Esophagus mucosa (tissue), 1 donor: ENCODE results near the gene WDR55. TPM values are rescaled to one million over a fixed set of nuclear protein-coding genes. Genes with fewer than 3 reads are reported as not detected.
"Not testable (repeated sequence)": the region's sequence is repeated elsewhere in the genome, so short reads cannot be mapped to it uniquely, and the experiment has no call there.

ENCODE experiments used
- ATAC-seq: fragments of 200-7000 bp; cut with Tn5 transposase; one replicate; pipeline ENCODE4 v1.9.1; 2020
- total RNA-seq: library from RNA; stranded (reverse); gene quantifications from one replicate; pipeline ENCODE4 v1.2.4, GENCODE V29; 2023
- donor health status: DM: yes; HTN: yes; CAD: no.

WDR55 gene
- total RNA-seq, 1 donor from 2014 or later: 19.7 TPM

DNA sequence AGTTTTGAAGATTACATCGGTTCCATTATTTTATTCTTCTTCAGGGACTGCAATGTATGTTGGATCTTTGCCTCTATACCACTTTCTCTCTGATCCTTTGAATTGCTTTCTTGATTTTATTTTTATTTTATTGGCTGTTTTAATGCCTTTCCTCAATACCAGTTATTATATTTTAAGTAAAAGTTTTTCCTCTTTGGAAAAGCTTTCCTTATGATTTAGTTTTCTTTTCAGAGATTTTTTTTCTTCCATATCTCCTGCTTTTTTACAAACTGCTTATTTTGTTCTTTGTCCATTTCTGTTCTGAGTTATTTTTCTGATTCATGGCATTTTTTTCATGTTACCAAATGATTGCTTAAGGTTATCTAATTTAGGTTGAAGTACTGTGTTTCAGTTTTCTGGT is 47.1 kb downstream of the WDR55 start:
- no peak for ATAC-seq

DNA sequence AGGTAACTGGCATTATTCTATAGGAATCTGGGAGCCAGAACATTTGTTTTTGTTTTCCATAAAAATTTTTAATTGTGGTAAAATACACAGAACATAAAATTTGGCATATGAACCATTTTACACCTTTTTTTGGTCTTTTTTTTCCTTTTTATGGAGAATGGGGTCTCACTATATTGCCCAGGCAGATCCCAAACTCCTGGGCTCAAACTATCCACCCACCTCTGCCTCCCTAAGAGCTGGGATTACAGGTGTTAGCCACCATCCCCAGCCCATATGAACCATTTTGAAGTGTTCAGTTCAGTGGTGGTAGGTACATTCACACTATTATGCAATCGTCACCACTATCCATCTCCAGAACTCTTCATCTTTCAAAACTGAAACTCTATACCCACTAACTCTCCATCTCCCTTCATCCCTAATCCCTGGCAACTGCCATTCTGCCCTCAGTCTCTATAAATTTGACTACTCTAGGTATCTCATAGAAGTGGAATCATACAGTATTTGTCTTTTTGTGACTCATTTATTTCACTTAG is 48.9 kb downstream of the WDR55 start:
- no peak for ATAC-seq

DNA sequence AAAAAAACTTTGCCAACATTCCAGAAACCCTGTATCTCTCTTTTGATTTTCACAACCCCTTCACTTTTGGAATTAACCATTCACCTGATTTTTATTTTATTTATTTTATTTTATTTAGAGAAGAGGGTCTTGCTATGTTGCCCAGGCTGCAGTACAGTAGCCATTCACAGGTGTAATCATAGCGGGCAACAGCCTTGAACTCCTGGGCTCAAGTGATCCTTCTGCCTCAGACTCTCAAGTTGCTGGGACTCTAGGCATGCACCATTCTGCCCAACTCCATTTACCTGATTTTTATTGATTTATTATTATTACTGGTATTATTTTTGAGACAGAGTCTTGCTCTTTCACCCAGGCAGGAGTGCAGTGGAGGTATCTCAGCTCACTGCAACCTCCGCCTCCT is 51.5 kb downstream of the WDR55 start:
- not testable (repeated sequence) for ATAC-seq

DNA sequence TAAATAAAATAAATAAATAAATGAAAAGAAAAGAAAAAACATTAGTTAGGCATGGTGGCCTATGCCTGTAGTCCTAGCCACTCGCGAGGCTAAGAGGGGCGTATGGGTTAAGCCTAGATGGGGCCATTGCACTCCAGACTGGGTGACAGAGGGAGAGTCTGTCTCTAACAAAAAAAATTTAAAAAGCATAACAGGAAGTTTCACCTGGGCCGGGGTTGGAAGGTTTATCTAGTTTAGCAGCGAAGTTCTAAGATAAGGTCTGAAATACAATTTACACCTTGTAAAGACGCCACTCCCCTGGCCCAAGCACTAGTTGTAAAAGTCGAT is 53.5 kb downstream of the WDR55 start:
- no peak for ATAC-seq

DNA sequence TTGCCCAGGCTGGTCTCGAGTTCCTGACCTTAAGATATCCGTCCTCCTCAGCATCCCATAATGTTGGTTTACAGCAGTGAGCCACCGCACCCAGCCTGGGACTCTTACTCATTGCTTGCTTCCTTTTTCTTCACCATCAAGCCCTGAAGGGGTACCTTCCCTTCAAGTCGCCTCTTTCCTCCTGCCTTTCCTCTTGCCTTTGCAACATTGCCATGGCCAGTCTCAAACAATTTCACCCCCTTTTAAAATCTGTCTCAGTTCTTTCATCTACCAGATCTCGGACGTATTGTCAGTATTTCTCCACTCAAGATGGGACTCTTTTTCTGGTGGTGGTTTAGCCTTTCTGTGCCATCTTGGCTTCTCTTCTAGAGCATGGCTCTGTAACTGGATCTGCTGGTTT is 56.0 kb downstream of the WDR55 start:
- not testable (repeated sequence) for ATAC-seq

DNA sequence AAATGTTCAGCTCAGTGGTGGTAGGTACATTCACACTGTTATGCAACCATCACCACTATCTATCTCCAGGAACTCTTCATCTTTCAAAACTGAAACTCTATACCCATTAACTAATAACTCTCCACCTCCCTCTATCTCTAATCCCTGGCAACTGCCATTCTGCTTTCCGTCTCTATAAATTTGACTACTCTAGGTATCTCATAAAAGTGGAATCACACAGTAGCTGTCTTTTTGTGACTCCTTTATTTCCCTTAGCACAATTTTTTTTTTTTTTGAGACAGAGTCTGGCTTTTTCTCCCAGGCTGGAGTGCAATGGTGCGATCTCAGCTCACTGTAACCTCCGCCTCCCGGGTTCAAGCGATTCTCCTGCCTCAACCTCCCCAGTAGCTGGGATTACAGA is 56.7 kb downstream of the WDR55 start:
- ATAC-seq: not testable (repeated sequence)

Other genes starting within 250 kb of the WDR55 start
- gene EIF4EBP3, start 117.2 kb upstream of the WDR55 start, total RNA-seq: 20.7 TPM
- 28.6 TPM for gene SRA1, start 107.4 kb upstream of the WDR55 start, total RNA-seq
- 5.2 TPM for gene APBB3, start 100.3 kb upstream of the WDR55 start, total RNA-seq
- 52.4 TPM for gene SLC35A4, start 100.1 kb upstream of the WDR55 start, total RNA-seq
- 6.7 TPM for gene CD14, start 31.7 kb upstream of the WDR55 start, total RNA-seq
- gene TMCO6, start 25.5 kb upstream of the WDR55 start, total RNA-seq: 14.0 TPM
- 49.9 TPM for gene NDUFA2, start 17.3 kb upstream of the WDR55 start, total RNA-seq
- 58.5 TPM for gene IK, start 17.1 kb upstream of the WDR55 start, total RNA-seq
- gene DND1, start 8.7 kb downstream of the WDR55 start, total RNA-seq: 0.44 TPM
- 43.0 TPM for gene HARS1, start 26.5 kb downstream of the WDR55 start, total RNA-seq
- gene HARS2, start 26.6 kb downstream of the WDR55 start, total RNA-seq: 14.0 TPM
- gene ZMAT2, start 35.5 kb downstream of the WDR55 start, total RNA-seq: 39.7 TPM
- not detected for gene PCDHA1, start 121.2 kb downstream of the WDR55 start, total RNA-seq
- 0.04 TPM for gene PCDHA2, start 129.9 kb downstream of the WDR55 start, total RNA-seq
- not detected for gene PCDHA3, start 136.2 kb downstream of the WDR55 start, total RNA-seq
- gene PCDHA4, start 142.2 kb downstream of the WDR55 start, total RNA-seq: 0.20 TPM
- gene PCDHA5, start 156.7 kb downstream of the WDR55 start, total RNA-seq: 0.08 TPM
- gene PCDHA6, start 163.1 kb downstream of the WDR55 start, total RNA-seq: not detected
- 0.08 TPM for gene PCDHA7, start 169.4 kb downstream of the WDR55 start, total RNA-seq
- gene PCDHA8, start 176.3 kb downstream of the WDR55 start, total RNA-seq: 0.08 TPM
- gene PCDHA9, start 183.5 kb downstream of the WDR55 start, total RNA-seq: 0.04 TPM
- gene PCDHA10, start 191.0 kb downstream of the WDR55 start, total RNA-seq: 0.08 TPM
- not detected for gene PCDHA11, start 204.1 kb downstream of the WDR55 start, total RNA-seq
- gene PCDHA12, start 210.4 kb downstream of the WDR55 start, total RNA-seq: not detected
- not detected for gene PCDHA13, start 217.2 kb downstream of the WDR55 start, total RNA-seq